Measurements from ENCODE around the gene ECHS1. TPM values are rescaled to one million over a fixed set of nuclear protein-coding genes. Genes with fewer than 3 reads are reported as not detected.

The ECHS1 gene
- total and polyA plus RNA-seq, 10 of the 15 experiments (the other 5 are each of a cell fraction or from before 2014, with no cell fraction given) = 32.7 to 164 (median 62.4) TPM

- TF ChIP-seq SMAD1 (IDR thresholded peaks at IDR 0.05; ENCODE audit: low read depth, partially characterized antibody) (no peak), ZZZ3 (IDR thresholded peaks at IDR 0.05; ENCODE audit: control insufficient read depth, insufficient read length, low read depth) (no peak), EGR1 (IDR thresholded peaks at IDR 0.05; ENCODE audit: borderline replicate concordance in 1 of 2, low read depth in 2 of 2, low read length in 2 of 2) (peak in 1 of 2 experiments; percentile 39; a peak in 1 of 3 replicates), SP1 (IDR thresholded peaks at IDR 0.05; ENCODE audit: low read depth, low read length) (no peak), FOS (IDR thresholded peaks at IDR 0.05; ENCODE audit: borderline replicate concordance, extremely low read depth, insufficient read length) (no peak), BACH1 (IDR thresholded peaks at IDR 0.05; ENCODE audit: borderline replicate concordance) (peak; percentile 74), KLF5 (IDR thresholded peaks at IDR 0.05; ENCODE audit: partially characterized antibody) (no peak), ETV6 (conservative IDR thresholded peaks at IDR 0.05 in 1 of 2, IDR thresholded peaks at IDR 0.05 in 1 of 2; ENCODE audit: borderline replicate concordance in 1 of 2, low read depth in 1 of 2) (no peak), MAX (IDR thresholded peaks at IDR 0.05; ENCODE audit: low read depth, low read length) (no peak), HDAC6 (IDR thresholded peaks at IDR 0.05; ENCODE audit: unreplicated experiment) (no peak), ZNF384 (IDR thresholded peaks at IDR 0.05; ENCODE audit: borderline replicate concordance, low read depth, low read length) (no peak), KAT2A (conservative IDR thresholded peaks at IDR 0.05; ENCODE audit: control insufficient read depth, low read depth, low read length) (no peak), JUND (IDR thresholded peaks at IDR 0.05; ENCODE audit: low read depth, low read length) (no peak), ZBTB11 (CRISPR knock-in tag; IDR thresholded peaks at IDR 0.05) (no peak), ATF3 (IDR thresholded peaks at IDR 0.05; ENCODE audit: borderline replicate concordance, extremely low read depth, low read depth, low read length) (no peak), RB1 (IDR thresholded peaks at IDR 0.05; ENCODE audit: borderline replicate concordance) (0 out of 2 replicates have a peak, but pooled peaks have one; percentile 52), TBL1XR1 (IDR thresholded peaks at IDR 0.05; ENCODE audit: low read depth, low read length) (no peak), SRF (IDR thresholded peaks at IDR 0.05; ENCODE audit: low read depth in 2 of 2, low read length in 2 of 2) (no peak), RELA (IDR thresholded peaks at IDR 0.05; ENCODE audit: borderline replicate concordance, partially characterized antibody) (no peak), CBX3 (IDR thresholded peaks at IDR 0.05; ENCODE audit: borderline replicate concordance, low read depth) (no peak), CHD1 (IDR thresholded peaks at IDR 0.05; ENCODE audit: low read depth, low read length) (no peak), NRF1 (conservative IDR thresholded peaks at IDR 0.05; ENCODE audit: low read depth, low read length) (no peak), EZH2 (IDR thresholded peaks at IDR 0.05; ENCODE audit: borderline replicate concordance, control insufficient read depth, low read depth, low read length) (no peak), PBX3 (IDR thresholded peaks at IDR 0.05; ENCODE audit: insufficient replicate concordance, low read depth, low read length) (no peak), BRCA1 (IDR thresholded peaks at IDR 0.05; ENCODE audit: low read depth, low read length) (no peak), DPF2 (IDR thresholded peaks at IDR 0.05) (peak; percentile 77)
Observed at GRCh38 chr10:133379152-133379800, 6.1 kb upstream of the ECHS1 start, which contains the start of gene PAOX (continued).

Data from GM12878 (cell line).